HG03060 (cell line): Measurements from ENCODE around the gene LRRFIP1.

Experiments
- ATAC-seq: cut with Tn5 transposase; IDR thresholded peaks from one replicate; pipeline ENCODE4 v1.9.1; 2021; ENCODE audit warnings: low read depth, moderate number of reproducible peaks; ENCODE audit not compliant: unreplicated experiment

The LRRFIP1 gene

DNA sequence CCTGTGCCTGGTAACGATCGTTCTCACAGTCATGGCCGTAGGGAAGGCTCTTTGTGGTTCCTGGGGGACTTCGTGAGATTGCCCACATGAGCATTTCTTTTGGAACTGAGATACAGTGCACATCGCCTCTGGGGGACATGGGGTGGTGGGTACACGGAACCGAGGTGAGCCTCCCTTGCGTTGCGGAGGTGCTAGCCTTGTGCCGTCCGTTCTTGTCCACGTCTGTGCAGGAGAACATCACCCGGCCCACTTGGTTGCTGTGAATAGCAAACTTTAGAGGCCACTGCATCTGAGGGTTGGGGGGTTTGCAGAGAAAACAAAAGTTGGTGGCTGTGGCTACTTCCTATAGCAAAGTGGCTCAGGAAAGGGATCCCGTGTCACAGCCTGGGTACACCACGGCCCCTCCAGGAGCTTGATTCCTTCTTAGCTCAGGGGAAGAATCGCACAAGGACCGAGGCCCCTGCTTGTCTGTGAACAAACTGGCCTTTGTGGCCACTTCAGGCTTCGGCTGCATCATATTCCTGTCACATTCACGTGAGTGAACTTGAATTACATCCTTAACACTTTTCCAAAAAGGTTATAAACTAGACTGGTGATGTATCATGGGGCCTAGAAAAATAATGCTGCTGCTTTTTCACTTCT, 72.6 kb downstream of the LRRFIP1 start:
- no peak for ATAC-seq

DNA sequence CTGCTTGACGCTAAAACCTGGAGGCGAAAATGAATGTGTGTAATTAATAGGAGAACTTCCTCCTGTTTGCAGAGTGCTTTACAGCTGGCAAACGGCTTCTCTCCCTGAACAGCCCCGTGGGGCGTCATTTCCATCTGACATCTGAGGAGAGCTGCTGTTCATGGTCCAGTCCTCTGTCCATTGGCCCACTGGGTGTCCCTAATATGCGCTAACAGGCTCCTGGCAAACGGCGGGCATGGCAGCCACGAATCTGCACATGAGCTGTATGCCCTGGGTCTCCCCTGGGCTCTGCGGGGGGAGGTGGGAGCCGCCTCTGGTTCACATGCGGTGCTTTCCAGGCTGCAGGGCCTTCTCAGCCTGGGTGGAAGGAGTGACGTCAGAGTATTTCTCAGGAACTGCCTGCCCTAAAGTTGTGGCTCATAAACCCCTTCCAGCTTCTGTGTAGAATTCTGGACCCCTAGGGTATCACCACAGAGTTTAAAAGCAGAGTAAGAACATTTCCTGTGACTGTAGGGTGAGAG, 73.2 kb downstream of the LRRFIP1 start:
- ATAC-seq, result no peak

DNA sequence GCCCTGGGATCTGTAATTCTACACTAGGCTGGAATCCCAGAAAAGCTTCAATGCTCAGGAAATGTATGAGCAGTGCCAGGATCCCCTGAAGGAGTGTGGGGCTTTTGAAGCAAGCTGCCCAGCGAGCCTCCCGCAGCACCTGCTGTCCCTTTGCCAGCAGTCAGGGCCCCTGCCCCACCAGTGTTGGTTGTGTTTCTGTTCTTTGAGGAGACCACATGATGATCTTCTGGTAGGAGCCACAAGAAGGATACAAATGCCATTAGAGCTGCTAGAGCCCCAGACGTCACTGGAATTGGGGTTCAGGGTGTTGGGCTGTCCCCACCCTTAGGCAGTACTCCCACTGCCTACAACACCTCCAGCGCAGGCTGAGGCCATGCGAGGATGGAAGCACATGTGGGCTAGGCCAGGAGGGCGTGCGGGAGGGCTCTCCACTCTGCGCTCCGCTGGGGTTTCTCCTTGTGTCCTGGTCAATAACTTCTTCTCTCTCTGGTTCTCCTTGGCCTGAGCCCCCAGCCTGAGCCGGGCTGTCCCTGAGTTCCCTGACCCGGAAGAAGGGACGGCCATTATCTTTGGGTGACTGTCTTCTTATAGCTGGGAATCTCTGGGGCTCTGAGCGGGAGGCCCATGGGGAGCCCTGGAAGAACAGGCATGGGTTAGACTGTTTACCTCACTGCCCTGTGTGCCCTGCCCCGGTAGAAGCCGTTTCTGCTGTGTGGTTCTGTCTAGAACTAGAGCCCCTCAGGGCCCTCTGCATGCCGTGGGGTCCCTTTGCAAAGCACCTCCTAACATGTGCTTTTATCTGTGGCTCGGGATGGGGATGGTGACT, 73.9 kb downstream of the LRRFIP1 start:
- no peak for ATAC-seq

DNA sequence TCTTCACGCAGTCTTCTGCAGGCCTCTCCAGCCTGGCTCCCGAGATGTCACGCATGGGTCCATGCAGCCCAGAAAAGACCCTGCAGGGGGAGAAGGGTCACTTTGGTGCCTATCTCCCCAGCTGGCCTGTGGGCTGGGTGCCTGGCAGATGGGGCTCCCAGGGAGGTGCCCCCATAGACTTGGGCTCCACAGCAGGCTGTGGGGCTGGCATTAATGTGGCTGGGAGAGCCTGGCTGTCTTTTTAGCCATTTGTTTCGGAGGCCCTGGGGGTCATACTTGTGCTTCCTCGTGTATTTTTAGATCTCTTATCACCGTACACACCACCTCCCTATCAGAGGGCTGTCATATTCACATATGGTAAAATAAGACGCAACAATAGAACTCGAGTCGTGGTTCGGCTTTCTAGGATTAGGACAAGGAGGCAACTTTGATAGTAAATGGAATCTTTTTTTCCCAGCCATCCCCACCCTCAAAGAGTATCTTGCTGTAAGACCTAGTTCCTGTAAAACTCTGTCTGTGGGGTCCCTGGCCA, 74.5 kb downstream of the LRRFIP1 start:
- no peak for ATAC-seq

DNA sequence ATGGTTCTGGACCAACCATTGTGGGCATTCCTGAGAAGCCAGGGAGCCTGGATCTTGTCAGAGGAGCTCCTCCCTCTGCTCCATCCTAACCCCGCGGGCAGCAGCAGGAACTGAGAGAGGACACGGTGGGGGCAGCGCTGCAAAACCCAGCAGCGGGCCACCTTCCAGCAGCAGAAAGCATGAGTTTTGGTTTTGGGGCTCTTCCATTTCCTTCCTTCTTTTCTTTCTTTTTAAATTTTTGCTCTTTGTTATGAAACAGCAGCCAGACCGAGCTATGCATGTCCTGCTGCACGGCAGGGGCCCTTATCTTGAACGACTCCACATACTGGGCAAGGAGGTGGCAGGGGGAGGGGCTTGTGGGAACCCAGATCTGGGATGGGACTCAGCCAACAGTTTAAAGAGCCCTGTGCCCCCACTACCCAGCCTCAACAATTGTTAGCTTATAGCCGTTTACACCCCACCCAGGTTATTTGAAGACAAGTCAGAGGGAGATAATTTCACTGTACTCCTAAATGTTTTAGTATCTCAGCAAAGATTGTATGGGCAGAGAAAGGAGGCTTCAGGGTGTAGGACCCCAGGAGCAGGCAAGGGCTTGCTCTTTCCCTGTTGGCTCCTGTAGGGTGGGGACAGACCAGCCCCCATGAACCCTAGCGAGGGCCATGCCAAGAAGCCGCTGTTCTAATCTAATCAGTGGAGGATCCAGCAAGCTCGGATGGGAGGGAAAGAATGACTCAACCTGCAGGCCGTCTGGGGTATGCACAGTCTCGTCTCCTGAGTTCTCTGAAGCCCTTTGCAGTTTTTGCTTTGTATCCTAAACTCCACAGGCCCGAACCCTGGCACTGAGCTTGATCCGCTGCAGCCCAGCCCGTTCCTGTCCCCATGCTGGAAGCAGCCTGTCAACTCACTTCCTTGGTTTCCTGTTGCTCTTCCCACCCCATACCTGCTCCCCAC, 75.3 kb downstream of the LRRFIP1 start:
- no peak for ATAC-seq

DNA sequence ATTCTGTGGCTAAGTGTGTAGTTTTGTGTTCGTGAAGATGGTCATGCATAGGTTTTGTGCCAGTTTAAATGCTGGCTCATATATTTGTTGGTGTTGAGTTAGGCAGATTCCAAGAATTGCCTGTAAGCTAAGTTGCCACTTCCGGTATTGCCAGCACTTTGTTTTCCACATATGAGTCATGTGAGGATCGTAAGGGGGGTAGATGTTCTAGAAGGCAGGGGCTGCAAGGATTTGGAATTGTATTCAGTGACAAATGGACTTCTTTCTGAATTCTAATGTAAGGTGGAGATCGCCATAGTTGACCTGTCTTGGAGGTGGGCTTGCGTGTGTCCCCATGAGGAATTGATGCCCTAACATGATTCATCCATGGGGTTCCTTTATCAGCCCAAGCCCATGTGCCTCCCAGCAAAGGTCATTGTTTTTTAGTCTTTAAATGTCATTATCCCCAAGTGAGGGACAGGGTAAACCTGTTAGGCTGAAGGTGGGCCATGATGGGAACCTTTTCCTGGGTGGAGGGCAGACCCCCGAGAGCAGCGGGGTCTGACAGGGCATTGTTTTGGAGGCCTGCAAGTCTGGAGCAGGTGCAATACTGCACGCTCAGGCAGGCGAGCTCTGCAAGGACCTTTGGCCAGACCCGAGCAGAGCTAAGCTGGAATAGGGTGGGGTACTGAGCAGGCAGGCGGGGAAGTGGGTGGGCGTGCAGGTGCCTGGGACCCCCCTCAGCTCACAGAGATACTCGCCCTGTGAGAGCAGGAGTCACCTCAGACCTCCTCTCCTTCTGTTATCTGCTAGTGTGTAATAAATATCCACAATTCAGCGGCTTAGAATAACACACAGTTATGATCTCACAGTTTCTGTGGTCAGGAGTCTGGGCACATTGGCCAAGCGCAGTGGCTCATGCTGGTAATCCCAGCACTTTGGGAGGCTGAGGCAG, 77.4 kb downstream of the LRRFIP1 start:
- no peak for ATAC-seq

DNA sequence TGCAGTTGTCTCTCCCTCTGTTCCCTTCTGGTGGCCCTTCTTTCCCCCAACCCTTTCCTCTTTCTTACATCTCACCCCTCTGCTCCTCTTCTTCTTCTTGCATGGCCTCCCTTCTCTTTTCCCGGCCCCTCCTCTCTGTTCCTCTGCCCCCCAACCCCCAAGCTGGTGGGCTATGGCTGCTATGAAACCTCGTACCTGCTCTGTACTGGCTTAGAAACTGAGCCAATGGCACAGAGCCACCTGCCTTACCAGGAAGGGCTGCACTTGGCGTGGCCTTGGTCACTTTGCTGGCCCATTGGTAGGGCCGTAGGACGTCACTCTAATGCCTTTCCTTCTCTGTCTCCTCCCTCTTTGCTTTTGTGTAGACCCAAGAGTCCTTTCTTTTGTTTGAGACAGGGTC, 78.9 kb downstream of the LRRFIP1 start:
- ATAC-seq, result no peak

DNA sequence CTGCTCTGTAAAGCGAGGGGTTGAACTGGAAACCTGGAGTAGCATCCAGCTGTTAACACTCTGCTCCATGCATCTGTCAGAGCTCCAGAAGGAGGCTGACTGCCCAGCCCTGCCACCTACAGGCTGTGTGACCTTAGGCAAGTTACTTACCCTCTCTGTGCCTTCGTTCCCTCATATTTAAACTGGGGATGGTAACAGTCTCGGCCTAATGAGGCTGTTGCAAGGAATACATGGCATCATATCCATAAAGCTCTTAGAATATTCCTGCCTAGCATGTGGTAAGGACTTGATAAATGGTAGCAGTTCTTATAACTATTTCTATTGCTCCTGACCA, 80.6 kb downstream of the LRRFIP1 start:
- ATAC-seq, result no peak

DNA sequence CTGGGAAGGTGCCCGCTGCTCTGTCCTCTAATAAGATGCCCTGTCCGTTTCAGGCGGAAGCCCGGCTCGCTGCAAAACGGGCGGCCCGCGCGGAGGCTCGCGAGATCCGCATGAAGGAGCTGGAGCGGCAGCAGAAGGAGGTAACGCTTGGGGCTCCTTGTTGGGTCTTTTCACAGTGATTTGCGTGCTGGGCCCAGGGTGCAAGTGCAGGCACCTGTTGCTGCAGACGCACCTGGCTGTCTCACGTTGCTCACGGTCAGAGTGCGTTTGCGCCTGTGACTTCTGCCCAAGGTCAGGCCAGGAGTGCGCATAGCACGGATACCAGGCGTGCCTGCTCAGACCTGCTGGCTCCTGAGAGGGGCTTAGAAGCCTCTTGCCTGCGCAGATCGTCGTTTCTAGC, 81.1 kb downstream of the LRRFIP1 start:
- ATAC-seq, result no peak

DNA sequence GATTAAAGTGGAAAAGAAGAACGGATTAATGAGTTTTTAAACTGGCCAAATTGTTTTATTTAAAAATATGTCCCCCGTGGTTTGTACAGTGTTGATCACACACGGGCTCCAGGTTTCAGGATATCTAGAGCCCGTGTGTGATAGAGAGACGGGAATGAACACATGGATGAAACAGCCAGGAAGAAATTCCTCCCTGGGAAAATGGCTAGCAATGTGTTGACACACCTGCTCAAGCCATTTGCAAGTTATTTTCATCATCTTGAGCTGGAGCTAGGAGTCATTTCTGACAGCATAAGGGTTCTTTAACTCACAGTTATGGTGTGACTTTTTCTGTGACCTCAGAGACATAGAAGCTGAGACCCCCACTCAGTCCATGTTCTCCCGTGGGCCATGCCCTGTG, 81.6 kb downstream of the LRRFIP1 start:
- no peak for ATAC-seq

DNA sequence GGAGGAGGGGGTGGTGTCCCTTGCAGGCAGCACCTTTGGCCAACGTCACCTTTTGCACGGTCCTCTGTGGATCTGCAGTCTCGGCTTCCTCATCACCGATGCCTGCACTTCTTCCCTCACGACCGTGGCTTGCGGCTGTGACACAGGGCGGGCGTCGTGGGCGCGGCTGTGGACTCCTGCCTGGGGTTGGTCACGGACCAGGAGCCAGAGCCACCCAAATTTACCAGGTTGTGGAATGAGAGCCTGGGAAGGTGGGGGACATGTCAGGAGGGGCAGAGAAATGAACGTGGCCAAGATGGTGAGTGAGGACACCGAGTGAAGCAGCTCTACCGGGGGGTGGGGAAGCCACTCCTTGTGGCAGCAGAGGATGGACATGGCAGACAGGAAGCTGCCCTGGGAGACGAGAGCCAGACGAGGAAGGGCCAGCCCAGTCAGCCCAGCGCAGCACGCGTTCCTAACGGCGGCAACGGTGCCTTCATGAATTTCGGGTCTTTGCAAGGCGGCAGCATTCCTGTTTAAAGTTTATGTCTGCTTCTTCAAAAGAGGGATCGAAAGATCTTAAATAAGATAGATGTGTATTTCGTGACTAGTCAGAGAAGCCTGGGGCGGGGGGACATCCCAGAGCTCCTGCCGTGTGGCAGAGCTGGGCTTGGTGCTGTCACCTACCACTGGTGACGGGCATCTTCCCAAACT, 84.2 kb downstream of the LRRFIP1 start:
- no peak for ATAC-seq

DNA sequence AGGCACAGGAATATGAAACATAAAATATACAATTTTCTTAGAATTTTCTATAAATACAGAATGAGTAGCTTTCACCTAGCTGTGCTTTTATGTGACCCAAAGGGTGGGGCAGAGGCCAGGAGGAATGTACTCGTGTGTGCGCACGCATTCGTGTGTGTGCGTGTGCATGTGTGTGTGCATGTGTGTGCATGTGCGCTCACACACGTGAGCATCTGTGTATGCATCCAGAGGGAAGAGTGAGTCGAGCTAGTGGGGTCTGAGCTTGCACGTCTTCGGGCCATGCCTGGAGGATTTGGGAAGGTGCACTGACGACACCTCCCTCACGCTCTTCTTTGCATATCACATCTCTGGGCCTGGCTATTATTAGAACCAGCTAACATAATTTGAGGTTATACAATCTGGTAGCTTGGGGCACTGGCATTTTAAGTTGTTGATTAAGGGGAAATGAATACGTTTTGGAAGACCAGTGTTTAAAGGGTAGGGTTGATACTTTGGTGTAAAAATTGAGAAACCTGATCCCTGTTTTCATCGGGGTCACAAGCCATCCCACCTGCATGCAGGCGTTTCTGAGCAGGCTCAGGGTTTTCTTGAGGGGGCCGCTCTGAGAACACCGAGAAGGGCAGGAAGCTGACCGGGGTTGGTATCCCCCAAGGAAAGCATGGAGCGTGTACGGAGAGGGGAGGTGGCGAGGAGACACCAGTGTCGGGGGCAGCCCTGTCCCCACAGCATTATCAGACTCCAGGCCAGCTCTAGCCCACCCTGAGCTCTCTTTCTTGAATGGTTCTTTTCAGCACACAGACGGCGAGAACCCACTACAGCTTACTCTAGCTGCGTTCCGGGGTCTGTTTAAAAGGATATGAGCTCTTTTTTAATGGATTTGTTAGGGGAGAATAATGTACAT, 85.3 kb downstream of the LRRFIP1 start:
- ATAC-seq, result no peak

DNA sequence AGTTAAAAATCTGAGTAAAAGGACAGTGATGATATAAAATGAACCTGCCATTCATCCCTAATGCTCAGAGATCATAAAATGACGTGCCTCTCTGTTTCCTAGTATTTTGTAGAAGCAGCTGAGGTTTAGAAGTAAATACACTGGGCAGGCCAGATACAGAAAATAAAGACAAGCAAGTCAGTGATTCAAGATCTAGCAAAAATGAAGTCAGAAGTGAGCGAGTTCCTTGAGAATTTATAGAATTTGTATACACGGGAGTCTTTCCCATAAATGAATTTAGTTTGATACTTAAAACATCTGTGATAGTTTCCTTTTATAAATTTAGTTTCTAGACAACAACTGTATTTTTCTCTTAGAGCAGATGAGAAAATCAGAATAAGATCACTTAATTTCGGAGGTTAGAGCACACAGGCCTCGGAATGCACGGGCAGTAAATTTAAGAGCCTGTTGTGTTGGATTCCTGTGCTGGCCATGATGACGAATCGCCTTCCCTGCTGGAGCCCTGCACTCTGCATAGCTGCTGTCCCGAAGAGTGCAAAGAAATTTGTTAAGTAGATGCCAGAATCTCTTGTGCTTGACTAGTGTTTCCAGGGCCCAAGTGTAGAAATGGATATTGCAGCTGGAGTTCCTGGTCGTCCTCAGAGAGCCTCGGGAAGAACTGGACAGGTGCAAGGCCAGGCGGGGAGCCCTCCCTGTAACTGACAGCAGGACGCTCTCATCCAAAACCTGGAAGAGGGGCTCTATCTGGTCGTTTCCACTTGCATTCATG, 87.5 kb downstream of the LRRFIP1 start:
- ATAC-seq, result no peak

DNA sequence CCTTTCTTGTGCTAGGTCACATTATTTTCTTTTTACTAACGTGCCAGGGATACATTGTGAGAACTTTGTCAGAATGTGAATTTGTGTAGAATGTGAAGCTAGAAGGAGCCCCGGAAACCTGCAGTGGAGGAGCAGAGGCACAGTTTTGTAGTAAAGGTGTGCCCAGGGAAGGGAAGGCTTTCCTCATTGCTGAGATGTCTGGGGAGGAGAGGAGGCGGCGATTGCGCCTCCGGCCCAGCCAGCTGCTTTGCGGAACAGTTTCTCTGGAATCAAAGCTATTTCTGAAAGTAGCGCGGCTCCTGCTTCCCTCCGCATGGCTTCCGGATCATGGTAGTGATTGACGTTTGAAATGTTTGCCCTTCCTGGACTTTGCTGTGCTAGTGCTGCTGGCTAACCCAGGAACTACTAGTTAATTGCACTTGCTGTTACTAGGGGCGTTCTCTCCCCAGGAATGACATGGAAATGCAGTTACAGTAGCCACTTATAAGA, 88.1 kb downstream of the LRRFIP1 start:
- ATAC-seq, result no peak

DNA sequence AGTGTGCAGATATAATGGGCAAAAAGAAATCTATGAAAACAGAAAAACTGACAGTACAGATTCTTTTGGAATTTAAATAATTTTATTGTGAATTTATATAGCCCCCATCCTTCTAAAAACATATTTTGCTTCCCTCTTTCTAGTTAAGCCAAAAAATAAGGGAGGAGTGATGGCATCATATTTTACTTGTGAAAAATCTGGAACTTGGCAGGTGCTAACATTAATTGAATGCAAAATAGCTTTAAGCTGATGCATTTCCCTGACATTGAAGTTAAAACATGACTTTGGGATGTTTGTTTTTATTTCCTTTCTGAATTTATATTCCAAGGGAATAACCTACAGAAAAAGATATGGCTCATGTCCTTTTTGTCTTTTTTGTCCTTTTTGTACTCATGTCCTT, 88.6 kb downstream of the LRRFIP1 start:
- no peak for ATAC-seq

DNA sequence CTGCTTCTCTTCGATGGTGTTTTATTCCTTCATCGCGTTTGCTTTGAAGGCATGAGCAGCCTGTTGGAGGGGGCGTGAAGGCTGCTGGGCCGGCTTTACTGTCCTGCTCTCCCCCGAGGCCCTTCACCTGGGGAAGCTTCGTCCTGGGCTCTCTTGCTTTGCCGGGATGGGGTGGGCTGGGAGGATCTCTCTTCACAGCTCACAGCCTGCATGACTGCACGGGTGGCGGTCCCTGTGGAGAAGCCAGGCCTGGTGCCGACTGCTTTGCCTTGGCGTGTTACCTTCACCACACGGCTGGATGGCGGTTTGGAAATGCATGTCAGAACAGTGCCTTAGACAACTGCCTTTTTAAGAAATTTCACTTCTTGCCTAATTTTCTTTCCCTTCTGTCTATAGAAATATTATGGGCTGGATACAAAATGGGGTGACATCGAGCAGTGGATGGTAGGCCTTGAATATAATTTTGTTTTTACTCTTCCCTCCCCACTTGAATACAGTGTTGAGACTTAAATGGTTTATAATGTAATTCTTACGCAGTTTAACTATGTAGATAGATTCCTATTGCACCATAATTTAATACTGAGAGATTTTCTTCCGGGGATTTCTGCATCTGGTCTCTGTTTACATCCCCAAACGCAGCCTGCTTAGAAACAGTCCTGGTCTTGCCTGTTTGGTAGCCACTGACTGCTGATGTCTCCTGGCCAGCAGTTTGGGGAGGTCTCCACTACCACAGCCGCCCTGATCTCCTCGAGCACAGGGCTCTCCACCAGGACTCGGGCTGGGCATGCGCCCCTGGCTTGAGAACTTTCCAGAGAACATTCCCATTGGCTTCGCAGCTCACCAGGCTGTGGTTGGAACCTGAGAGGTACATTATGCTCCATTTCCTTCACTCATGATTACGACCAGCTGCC, 90.2 kb downstream of the LRRFIP1 start:
- ATAC-seq, result no peak
